Raji (cell line): ENCODE measurements around the gene GM2A.

Experiments
- POLR2A ChIP-seq: IDR thresholded peaks from 2 replicates; pipeline ENCODE4 v1.6.1; 2011; ENCODE audit warnings: low read depth, low read length, control low read depth; ENCODE audit not compliant: insufficient read depth

Gene GM2A

GRCh38 chr5:151222790-151223446 lies 30.1 kb upstream of the GM2A start:
- TF ChIP-seq POLR2A, result peak; percentile 65

GRCh38 chr5:151223447-151224264 lies 29.3 kb upstream of the GM2A start, which contains the start of gene CCDC69:
CCDC69 (minus strand) TSS chr5:151224092; CDS start chr5:151223970, 122 bp downstream.
- TF ChIP-seq POLR2A, result peak; percentile 61

GRCh38 chr5:151224372-151224771 lies 28.6 kb upstream of the GM2A start:
- TF ChIP-seq POLR2A, result no peak

- no peak for TF ChIP-seq POLR2A
These were observed 27.9 kb upstream of the GM2A start for GRCh38 chr5:151225071-151225470.

- TF ChIP-seq POLR2A, result no peak
These were observed 27.5 kb upstream of the GM2A start for GRCh38 chr5:151225475-151225874.

GRCh38 chr5:151227918-151228447 lies 25.0 kb upstream of the GM2A start:
- no peak for TF ChIP-seq POLR2A

- TF ChIP-seq POLR2A, result no peak
These were observed 24.0 kb upstream of the GM2A start for GRCh38 chr5:151228986-151229385.

GRCh38 chr5:151230048-151230680 lies 22.8 kb upstream of the GM2A start:
- TF ChIP-seq POLR2A, result no peak

- TF ChIP-seq POLR2A, result no peak
These were observed 21.6 kb upstream of the GM2A start for GRCh38 chr5:151231359-151231758.

- TF ChIP-seq POLR2A, result no peak
These were observed 19.3 kb upstream of the GM2A start for GRCh38 chr5:151233616-151234085.

- TF ChIP-seq POLR2A, result no peak
These were observed 18.3 kb upstream of the GM2A start for GRCh38 chr5:151234476-151235238.

- TF ChIP-seq POLR2A, result no peak
These were observed 16.1 kb upstream of the GM2A start for GRCh38 chr5:151236888-151237287.

GRCh38 chr5:151237685-151238084 lies 15.3 kb upstream of the GM2A start:
- TF ChIP-seq POLR2A, result no peak

GRCh38 chr5:151238303-151238741 lies 14.7 kb upstream of the GM2A start:
- no peak for TF ChIP-seq POLR2A

- no peak for TF ChIP-seq POLR2A
These were observed 13.6 kb upstream of the GM2A start for GRCh38 chr5:151239237-151239861.
